K562 (cell line): Measurements from ENCODE around the gene FCHO1. TPM values are rescaled to one million over a fixed set of nuclear protein-coding genes. Genes with fewer than 3 reads are reported as not detected.

Experiments
- ARNT ChIP-seq, 2 experiments: fragments of 450-650 bp; IDR thresholded peaks; 2 replicates each; pipeline ENCODE4 v1.6.1; 2016; ENCODE audit warnings: mild to moderate bottlenecking in 1 of 2
- BACH1 ChIP-seq: fragments of 200-800 bp; sonication (Bioruptor generic); IDR thresholded peaks from 2 replicates; pipeline ENCODE4 v1.6.1; 2016; ENCODE audit warnings: missing genetic modification characterization, missing compliant biosample characterization
- BHLHE40 ChIP-seq: IDR thresholded peaks from 2 replicates; pipeline ENCODE4 v1.6.1; 2011; ENCODE audit warnings: low read length, improper control_type of control experiment
- DPF2 ChIP-seq: fragments of 450-650 bp; IDR thresholded peaks from 2 replicates; pipeline ENCODE4 v1.6.1; 2016
- E2F3 ChIP-seq: fragments of 250-450 bp; sonication (Bioruptor Pico); IDR thresholded peaks from 2 replicates; pipeline ENCODE4 v1.4.0; 2020; ENCODE audit warnings: mild to moderate bottlenecking
- FOXA1 ChIP-seq: fragments of 450-650 bp; IDR thresholded peaks from 2 replicates; pipeline ENCODE4 v1.6.1; 2016; ENCODE audit warnings: mild to moderate bottlenecking, borderline replicate concordance
- GTF2E2 ChIP-seq: fragments of 200-800 bp; sonication (Bioruptor generic); IDR thresholded peaks from 2 replicates; pipeline ENCODE4 v1.6.1; 2016; ENCODE audit warnings: missing genetic modification characterization, missing compliant biosample characterization
- ILK ChIP-seq: fragments of 450-650 bp; IDR thresholded peaks from 2 replicates; pipeline ENCODE4 v1.6.1; 2016; ENCODE audit warnings: missing genetic modification characterization, low read depth, mild to moderate bottlenecking, missing compliant biosample characterization, moderate library complexity, borderline replicate concordance
- KAT2B ChIP-seq: IDR thresholded peaks from one replicate; pipeline ENCODE4 v1.6.1; 2012; ENCODE audit warnings: low read depth, mild to moderate bottlenecking, control low read depth, inconsistent platforms, low read length, moderate library complexity
- NONO ChIP-seq, 2 experiments: fragments of 200-400 bp in 1 of 2; fragments of 450-650 bp in 1 of 2; formaldehyde crosslinking in 1 of 2; IDR thresholded peaks; 2 replicates each; pipeline ENCODE4 v1.6.1; 2017; ENCODE audit warnings: low read depth in 2 of 2, mild to moderate bottlenecking in 2 of 2, moderate library complexity in 2 of 2, low read length in 1 of 2
- POLR2AphosphoS5 ChIP-seq: IDR thresholded peaks from 2 replicates; pipeline ENCODE4 v1.6.1; 2011; ENCODE audit warnings: mild to moderate bottlenecking, low read depth, low read length, moderate library complexity; ENCODE audit not compliant: control insufficient read depth, insufficient read depth
- RBM25 ChIP-seq: fragments of 200-400 bp; formaldehyde crosslinking; IDR thresholded peaks from 2 replicates; pipeline ENCODE4 v1.6.1; 2018; ENCODE audit warnings: low read length, low read depth, moderate library complexity; ENCODE audit not compliant: severe bottlenecking
- SIRT6 ChIP-seq: IDR thresholded peaks from one replicate; pipeline ENCODE4 v1.6.1; 2012; ENCODE audit warnings: low read depth, mild to moderate bottlenecking, control low read depth, inconsistent platforms, low read length, moderate library complexity
- ZFP1 ChIP-seq: fragments of 450-650 bp; formaldehyde crosslinking; IDR thresholded peaks from 2 replicates; pipeline ENCODE4 v1.4.0; 2020; ENCODE audit warnings: mild to moderate bottlenecking, mixed read lengths
- ZNF239 ChIP-seq: fragments of 250-450 bp; sonication (Bioruptor Pico); IDR thresholded peaks from 2 replicates; pipeline ENCODE4 v1.4.0; 2020; ENCODE audit warnings: mild to moderate bottlenecking
- polyA plus RNA-seq, 8 experiments: library from polyadenylated mRNA; depleted of rRNA in 4 of 8; stranded (reverse) in 5 of 8; unstranded in 3 of 8; fragments of >200 nt; fragmentation: Nextera tagmentation in 2 of 8; fragmentation: Illumina TruSeq in 1 of 8; extraction: Ambion mirVana in 2 of 8; extraction: Trizol in 1 of 8; gene quantifications; 2 replicates each; pipeline versions ENCODE4 v1.2.1 to v1.2.3, GENCODE V29; 2011 to 2014; ENCODE audit warnings: inconsistent platforms in 1 of 8, missing spikeins in 1 of 8
- total RNA-seq, 7 experiments: library from RNA; depleted of rRNA in 6 of 7; stranded (reverse); fragments of >200 nt in 6 of 7; fragmentation: Illumina TruSeq in 2 of 7; extraction: Trizol in 2 of 7; gene quantifications; 2 replicates each; pipeline versions ENCODE4 v1.2.1 to v1.2.3, GENCODE V29; 2011 to 2021; ENCODE audit warnings: low replicate concordance in 1 of 7
- TF ChIP-seq, protein P1 (sequence below): sonication (generic); formaldehyde crosslinking; IDR thresholded peaks from 2 replicates; pipeline ENCODE4 v1.8.1; 2023; ENCODE audit warnings: mild to moderate bottlenecking, missing genetic modification reagents
- TF ChIP-seq, protein P2 (sequence below): sonication (generic); formaldehyde crosslinking; IDR thresholded peaks from 2 replicates; pipeline ENCODE4 v1.5.0; 2020; ENCODE audit warnings: missing genetic modification reagents
- TF ChIP-seq, protein P3 (sequence below): fragments of 250-450 bp; sonication (Bioruptor Pico); IDR thresholded peaks from 2 replicates; pipeline ENCODE4 v1.9.0; 2021; ENCODE audit warnings: mild to moderate bottlenecking
- TF ChIP-seq, protein P4 (sequence below): fragments of 450-650 bp; IDR thresholded peaks from 2 replicates; pipeline ENCODE4 v1.6.1; 2016; ENCODE audit warnings: missing biosample characterization, missing genetic modification characterization

Gene FCHO1
- total and polyA plus RNA-seq, 9 of the 15 experiments (the other 6 are each of a cell fraction or from before 2014, with no cell fraction given), result 0.21 to 58.9 (median 18.3) TPM

DNA sequence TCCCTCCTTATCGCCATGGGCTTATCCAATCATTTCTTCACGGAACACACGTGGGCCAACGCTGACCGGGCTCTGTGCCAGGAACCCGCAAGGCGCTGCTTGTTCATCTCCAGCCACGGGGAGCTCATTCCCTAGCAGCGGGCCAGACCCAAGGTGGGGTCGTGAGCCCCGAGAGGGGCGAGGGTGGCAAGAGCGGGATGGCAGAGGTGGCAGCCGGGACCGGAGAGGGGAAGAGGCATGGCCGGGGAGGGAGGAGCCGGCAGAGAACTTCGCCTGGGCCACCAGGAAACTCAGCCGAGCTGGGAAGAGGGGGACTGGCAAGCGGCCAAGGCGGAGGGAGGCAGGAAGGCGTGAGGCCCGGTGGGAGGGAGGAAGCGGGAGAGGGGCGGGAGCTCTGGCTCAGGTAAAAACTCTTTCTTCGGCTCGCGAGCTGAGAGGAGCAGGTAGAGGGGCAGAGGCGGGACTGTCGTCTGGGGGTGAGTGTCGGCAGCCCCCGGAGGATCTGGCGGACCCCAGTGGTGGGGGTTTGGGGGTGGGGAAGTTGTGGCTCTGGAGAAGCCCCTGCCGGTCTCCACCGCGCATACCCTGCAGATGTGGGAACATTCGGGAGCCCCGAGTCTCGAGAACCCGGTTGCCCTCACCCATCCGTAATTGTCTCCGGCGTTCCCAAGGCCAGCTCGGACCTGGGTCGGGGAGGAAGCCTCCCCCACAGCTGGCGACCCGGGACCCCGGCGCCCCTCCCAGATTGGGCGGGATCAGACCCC is 43.6 kb downstream of the FCHO1 start, which contains the start of gene B3GNT3 (continued):
- TF ChIP-seq, protein P1, sequence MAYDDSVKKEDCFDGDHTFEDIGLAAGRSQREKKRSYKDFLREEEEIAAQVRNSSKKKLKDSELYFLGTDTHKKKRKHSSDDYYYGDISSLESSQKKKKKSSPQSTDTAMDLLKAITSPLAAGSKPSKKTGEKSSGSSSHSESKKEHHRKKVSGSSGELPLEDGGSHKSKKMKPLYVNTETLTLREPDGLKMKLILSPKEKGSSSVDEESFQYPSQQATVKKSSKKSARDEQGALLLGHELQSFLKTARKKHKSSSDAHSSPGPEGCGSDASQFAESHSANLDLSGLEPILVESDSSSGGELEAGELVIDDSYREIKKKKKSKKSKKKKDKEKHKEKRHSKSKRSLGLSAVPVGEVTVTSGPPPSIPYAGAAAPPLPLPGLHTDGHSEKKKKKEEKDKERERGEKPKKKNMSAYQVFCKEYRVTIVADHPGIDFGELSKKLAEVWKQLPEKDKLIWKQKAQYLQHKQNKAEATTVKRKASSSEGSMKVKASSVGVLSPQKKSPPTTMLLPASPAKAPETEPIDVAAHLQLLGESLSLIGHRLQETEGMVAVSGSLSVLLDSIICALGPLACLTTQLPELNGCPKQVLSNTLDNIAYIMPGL, result no peak
- TF ChIP-seq BACH1 (tag) (no peak), FOXA1 (no peak), ILK (tag) (no peak), RBM25 (peak; percentile 73), ARNT (IDR thresholded peaks at IDR 0.05) (no peak), ZFP1 (CRISPR knock-in tag) (no peak), POLR2AphosphoS5 (no peak), E2F3 (CRISPR knock-in tag) (no peak), BHLHE40 (0 out of 2 replicates have a peak, but pooled peaks have one; percentile 19), DPF2 (peak; percentile 59), GTF2E2 (no peak), ZNF239 (CRISPR knock-in tag) (no peak), SIRT6 (no peak), KAT2B (no peak), NONO (IDR thresholded peaks at IDR 0.05; ENCODE audit: low read depth in 2 of 2, low read length in 1 of 2) (0 out of 4 replicates have a peak, but pooled peaks of 1 of the 2 experiments have one; percentile 22)
- TF ChIP-seq, protein P2, sequence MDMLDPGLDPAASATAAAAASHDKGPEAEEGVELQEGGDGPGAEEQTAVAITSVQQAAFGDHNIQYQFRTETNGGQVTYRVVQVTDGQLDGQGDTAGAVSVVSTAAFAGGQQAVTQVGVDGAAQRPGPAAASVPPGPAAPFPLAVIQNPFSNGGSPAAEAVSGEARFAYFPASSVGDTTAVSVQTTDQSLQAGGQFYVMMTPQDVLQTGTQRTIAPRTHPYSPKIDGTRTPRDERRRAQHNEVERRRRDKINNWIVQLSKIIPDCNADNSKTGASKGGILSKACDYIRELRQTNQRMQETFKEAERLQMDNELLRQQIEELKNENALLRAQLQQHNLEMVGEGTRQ (CRISPR knock-in tag), result peak; percentile 75
- TF ChIP-seq, protein P3, sequence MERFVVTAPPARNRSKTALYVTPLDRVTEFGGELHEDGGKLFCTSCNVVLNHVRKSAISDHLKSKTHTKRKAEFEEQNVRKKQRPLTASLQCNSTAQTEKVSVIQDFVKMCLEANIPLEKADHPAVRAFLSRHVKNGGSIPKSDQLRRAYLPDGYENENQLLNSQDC (CRISPR knock-in tag), result no peak
- TF ChIP-seq, protein P4, sequence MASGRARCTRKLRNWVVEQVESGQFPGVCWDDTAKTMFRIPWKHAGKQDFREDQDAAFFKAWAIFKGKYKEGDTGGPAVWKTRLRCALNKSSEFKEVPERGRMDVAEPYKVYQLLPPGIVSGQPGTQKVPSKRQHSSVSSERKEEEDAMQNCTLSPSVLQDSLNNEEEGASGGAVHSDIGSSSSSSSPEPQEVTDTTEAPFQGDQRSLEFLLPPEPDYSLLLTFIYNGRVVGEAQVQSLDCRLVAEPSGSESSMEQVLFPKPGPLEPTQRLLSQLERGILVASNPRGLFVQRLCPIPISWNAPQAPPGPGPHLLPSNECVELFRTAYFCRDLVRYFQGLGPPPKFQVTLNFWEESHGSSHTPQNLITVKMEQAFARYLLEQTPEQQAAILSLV (tag), result no peak
- TF ChIP-seq, all 486 proteins: peak for 78
